ENCODE results near the gene MBL2.

- TF ChIP-seq CTCF (IDR thresholded peaks at IDR 0.05) (no peak), ZFX (IDR thresholded peaks at IDR 0.05; ENCODE audit: borderline replicate concordance) (no peak)
Measured at GRCh38 chr10:52774182-52774581, 1.6 kb upstream of the MBL2 start.
